GM18526 (cell line): ENCODE measurements around the gene ADNP2.

Experiments used
- POLR2A ChIP-seq: IDR thresholded peaks from 3 replicates; pipeline ENCODE4 v1.6.1; 2011; ENCODE audit not compliant: insufficient read length; ENCODE audit errors: extremely low read depth

ADNP2 gene

GRCh38 chr18:80159713-80160636 is 50.9 kb downstream of the ADNP2 start:
- no peak for TF ChIP-seq POLR2A

GRCh38 chr18:80161781-80162417 is 52.8 kb downstream of the ADNP2 start:
- TF ChIP-seq POLR2A = no peak

GRCh38 chr18:80163183-80163582 is 54.1 kb downstream of the ADNP2 start:
- no peak for TF ChIP-seq POLR2A

- no peak for TF ChIP-seq POLR2A
These were observed 57.2 kb downstream of the ADNP2 start for GRCh38 chr18:80166240-80166639.

GRCh38 chr18:80166725-80167124 is 57.7 kb downstream of the ADNP2 start:
- TF ChIP-seq POLR2A = no peak

GRCh38 chr18:80167331-80167730 is 58.3 kb downstream of the ADNP2 start:
- TF ChIP-seq POLR2A = no peak

- no peak for TF ChIP-seq POLR2A
These were observed 58.9 kb downstream of the ADNP2 start for GRCh38 chr18:80167931-80168330.

GRCh38 chr18:80168346-80168745 is 59.3 kb downstream of the ADNP2 start:
- no peak for TF ChIP-seq POLR2A

GRCh38 chr18:80168982-80169381 is 59.9 kb downstream of the ADNP2 start:
- TF ChIP-seq POLR2A = no peak

GRCh38 chr18:80169607-80170006 is 60.5 kb downstream of the ADNP2 start:
- TF ChIP-seq POLR2A = no peak

GRCh38 chr18:80170395-80171053 is 61.5 kb downstream of the ADNP2 start:
- no peak for TF ChIP-seq POLR2A

GRCh38 chr18:80171054-80171872 is 62.2 kb downstream of the ADNP2 start:
- TF ChIP-seq POLR2A = no peak

GRCh38 chr18:80172056-80172455 is 63.0 kb downstream of the ADNP2 start:
- no peak for TF ChIP-seq POLR2A

GRCh38 chr18:80173060-80173459 is 64.0 kb downstream of the ADNP2 start:
- TF ChIP-seq POLR2A = no peak
